Measurements from ENCODE around the gene OMP. TPM values are rescaled to one million over a fixed set of nuclear protein-coding genes. Genes with fewer than 3 reads are reported as not detected.

Gene OMP
- total RNA-seq, 2 donors from 2014 or later, result 8.0 TPM; not detected in 1

DNA sequence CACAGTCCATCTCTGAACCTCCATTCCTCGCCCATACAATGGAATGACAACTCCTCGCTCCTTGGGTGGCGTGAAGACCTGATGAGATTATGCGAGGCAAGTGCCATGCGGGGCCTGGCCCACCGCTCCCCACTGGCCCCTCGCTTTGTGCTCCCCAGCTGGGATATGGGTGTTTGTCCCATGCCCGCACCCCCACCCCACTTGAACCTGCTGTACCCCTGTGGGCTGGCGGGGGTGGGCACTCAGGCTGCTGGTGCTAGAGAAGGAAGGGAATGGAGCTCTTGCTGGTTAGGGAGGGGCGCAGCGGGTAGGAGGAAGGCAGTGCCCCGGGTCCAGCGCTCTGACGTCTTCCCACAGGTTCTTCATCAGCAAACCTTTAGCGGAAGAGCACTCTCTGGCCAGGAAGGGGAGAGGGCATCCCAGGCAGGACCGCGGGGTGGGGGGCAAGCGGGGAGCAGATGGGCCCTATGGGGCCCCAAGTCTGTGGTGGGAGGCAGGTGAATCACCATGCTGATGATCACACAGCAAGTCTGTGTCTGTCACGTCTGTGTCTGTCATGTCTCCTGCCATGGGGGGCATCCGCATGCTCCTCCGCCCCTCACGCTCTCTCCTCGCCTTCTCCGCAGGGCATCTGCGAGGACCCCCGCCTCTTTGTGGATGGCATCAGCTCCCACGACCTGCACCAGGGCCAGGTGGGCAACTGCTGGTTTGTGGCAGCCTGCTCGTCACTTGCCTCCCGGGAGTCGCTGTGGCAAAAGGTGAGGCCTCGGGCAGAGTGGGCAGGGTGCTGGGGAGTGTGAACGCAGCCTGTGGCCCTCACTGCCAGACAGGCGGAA, 9.4 kb upstream of the OMP start:
- H3K36me3 ChIP-seq, result no peaks in the 10 kb centered on the region
- 87% methylated on average over 33 of the region's 33 CpGs for WGBS
- H3K4me1 ChIP-seq (replicated peaks), result peaks cover 7% of the 10 kb centered on the region
- H3K9me3 ChIP-seq, result no peaks in the 10 kb centered on the region
- H3K27ac ChIP-seq, result no peak overlapping the region
- no peak for TF ChIP-seq POLR2A (IDR thresholded peaks at IDR 0.05)
- TF ChIP-seq POLR2AphosphoS5 (IDR thresholded peaks at IDR 0.05), result no peak
- TF ChIP-seq, protein P1, sequence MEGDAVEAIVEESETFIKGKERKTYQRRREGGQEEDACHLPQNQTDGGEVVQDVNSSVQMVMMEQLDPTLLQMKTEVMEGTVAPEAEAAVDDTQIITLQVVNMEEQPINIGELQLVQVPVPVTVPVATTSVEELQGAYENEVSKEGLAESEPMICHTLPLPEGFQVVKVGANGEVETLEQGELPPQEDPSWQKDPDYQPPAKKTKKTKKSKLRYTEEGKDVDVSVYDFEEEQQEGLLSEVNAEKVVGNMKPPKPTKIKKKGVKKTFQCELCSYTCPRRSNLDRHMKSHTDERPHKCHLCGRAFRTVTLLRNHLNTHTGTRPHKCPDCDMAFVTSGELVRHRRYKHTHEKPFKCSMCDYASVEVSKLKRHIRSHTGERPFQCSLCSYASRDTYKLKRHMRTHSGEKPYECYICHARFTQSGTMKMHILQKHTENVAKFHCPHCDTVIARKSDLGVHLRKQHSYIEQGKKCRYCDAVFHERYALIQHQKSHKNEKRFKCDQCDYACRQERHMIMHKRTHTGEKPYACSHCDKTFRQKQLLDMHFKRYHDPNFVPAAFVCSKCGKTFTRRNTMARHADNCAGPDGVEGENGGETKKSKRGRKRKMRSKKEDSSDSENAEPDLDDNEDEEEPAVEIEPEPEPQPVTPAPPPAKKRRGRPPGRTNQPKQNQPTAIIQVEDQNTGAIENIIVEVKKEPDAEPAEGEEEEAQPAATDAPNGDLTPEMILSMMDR (IDR thresholded peaks at IDR 0.05), result no peak
- no peaks in the 10 kb centered on the region for H3K27me3 ChIP-seq (replicated peaks; ENCODE audit: insufficient read depth)
- intact Hi-C loops (cut with DNase I), result loop anchor here (10.0 kb wide), 1 partner anchor 168 kb away; no protein-coding TSS in a partner anchor
- no peak overlapping the region for H3K4me3 ChIP-seq
- DNase-seq (ENCODE audit: low spot score), result no peak

DNA sequence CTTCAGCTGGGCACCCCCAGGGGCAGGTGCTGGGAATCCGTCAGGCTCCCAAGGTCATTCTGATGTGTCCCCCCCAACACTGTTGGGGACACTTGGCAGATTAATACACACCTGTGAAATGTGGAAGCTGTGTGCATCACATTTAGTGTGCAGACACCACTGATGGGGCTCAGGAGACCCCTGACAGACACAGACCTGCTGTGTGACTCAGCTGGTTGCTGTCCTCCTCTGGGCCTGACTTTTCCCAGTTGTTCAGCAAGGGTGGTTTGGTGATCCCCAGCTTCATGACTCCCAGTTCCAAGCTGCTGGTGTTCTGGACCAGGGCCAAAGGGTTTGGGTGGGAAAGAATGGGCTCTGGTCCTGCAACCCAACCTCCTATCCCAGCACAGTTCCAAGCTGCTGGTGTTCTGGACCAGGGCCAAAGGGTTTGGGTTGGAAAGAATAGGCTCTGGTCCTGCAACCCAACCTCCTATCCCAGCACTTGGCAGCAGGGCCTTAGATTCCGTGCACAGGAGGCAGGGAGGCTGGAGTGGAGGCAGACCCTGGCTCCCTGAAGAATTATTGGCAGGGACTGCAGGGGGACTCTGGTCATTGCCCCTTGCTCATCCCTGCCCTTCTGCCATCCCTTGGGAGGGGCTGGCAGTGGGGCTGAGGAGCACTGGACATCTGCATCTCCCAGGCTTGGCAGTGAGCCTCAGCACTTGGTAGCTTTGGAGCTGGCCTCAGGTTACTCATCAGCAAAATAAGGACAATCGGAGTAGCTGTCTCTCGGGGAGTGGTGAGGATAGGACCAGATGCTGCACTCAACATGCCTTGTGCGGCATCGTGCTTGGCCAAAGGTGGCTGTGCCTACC, 8.4 kb upstream of the OMP start:
- intact Hi-C loops (cut with DNase I), result loop anchor here (10.0 kb wide), 1 partner anchor 169 kb away; no protein-coding TSS in a partner anchor
- Histone ChIP-seq H3K36me3 (no peaks in the 10 kb centered on the region), H3K4me1 (replicated peaks) (peaks cover 2% of the 10 kb centered on the region), H3K4me3 (no peak overlapping the region), H3K27me3 (replicated peaks; ENCODE audit: insufficient read depth) (no peaks in the 10 kb centered on the region), H3K27ac (no peak overlapping the region), H3K9me3 (no peaks in the 10 kb centered on the region)
- TF ChIP-seq POLR2A (IDR thresholded peaks at IDR 0.05), result no peak
- TF ChIP-seq, protein P1 (IDR thresholded peaks at IDR 0.05), result no peak
- no peak for TF ChIP-seq POLR2AphosphoS5 (IDR thresholded peaks at IDR 0.05)
- WGBS, result 83% methylated on average over 6 of the region's 6 CpGs
- DNase-seq (ENCODE audit: low spot score), result no peak

GRCh38 chr11:77094841-77095365, 7.7 kb upstream of the OMP start:
- intact Hi-C loops (cut with DNase I), result loop anchor here (10.0 kb wide), 1 partner anchor 170 kb away; no protein-coding TSS in a partner anchor
- Histone ChIP-seq H3K4me3 (no peak overlapping the region), H3K36me3 (no peaks in the 10 kb centered on the region), H3K27me3 (replicated peaks; ENCODE audit: insufficient read depth) (no peaks in the 10 kb centered on the region), H3K4me1 (replicated peaks) (no peaks in the 10 kb centered on the region), H3K27ac (no peak overlapping the region), H3K9me3 (no peaks in the 10 kb centered on the region)
- DNase-seq (ENCODE audit: low spot score), result no peak
- TF ChIP-seq, protein P1 (IDR thresholded peaks at IDR 0.05), result no peak
- TF ChIP-seq POLR2A (IDR thresholded peaks at IDR 0.05) (no peak), POLR2AphosphoS5 (IDR thresholded peaks at IDR 0.05) (no peak)
- WGBS, result 93% methylated on average over 7 of the region's 7 CpGs

DNA sequence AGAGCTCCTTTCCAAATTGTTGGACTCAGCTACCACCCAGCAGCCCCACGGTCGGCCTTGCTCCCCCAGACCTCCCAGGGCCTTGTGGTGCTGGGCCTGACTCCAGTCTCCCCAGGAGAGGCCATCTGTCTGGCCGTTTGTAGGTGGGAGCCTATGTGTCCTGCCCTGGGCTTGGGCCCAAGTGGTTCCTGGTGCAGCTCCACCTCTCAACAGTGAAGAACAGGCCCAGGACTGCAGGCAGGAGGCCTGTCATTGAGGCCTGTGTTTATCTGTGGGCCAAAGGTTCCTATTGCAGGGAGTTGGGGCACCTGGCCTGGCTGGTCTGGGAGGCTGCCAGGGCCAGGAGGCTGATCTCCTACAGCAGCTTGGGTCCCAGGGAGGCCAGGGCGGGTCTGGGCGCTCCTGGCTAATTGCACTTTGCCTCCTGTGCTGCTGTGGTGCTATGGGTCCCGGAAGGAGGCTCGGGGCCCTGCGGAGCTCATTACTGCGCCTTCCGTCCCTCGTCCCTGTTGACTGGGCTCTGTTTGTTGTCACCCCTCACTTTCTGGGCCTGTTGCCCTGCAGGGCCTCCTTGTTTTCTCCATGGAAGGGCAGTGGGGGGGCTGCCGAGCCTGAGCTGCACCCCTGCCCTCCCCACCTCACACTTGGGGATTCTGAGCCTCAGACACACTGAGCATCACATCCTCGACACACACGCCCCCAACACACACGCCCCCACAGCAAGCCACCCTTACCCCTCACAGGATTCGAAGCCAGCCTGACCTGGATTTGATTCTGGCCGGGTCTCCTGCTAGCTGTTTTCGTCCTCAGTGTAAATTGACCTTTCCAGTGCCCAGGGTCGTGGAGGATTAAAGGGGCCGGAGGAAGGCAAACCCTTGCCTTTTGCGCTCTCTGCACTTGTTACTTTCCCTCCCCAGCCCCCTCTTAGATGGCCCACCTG, 6.8 kb upstream of the OMP start:
- Histone ChIP-seq H3K27ac (no peak overlapping the region), H3K27me3 (replicated peaks; ENCODE audit: insufficient read depth) (no peaks in the 10 kb centered on the region), H3K4me3 (no peak overlapping the region), H3K36me3 (no peaks in the 10 kb centered on the region), H3K9me3 (no peaks in the 10 kb centered on the region), H3K4me1 (replicated peaks) (no peaks in the 10 kb centered on the region)
- WGBS, result 90% methylated on average over 21 of the region's 21 CpGs
- TF ChIP-seq POLR2A (IDR thresholded peaks at IDR 0.05), result no peak
- no peak for TF ChIP-seq POLR2AphosphoS5 (IDR thresholded peaks at IDR 0.05)
- TF ChIP-seq, protein P1 (IDR thresholded peaks at IDR 0.05), result no peak
- intact Hi-C loops (cut with DNase I), result loop anchor here (10.0 kb wide), 1 partner anchor 171 kb away; no protein-coding TSS in a partner anchor
- no peak for DNase-seq (ENCODE audit: low spot score)
